C4-2B (cell line): Measurements from ENCODE around the gene SLC23A1.
A peak's percentile ranks its signal among the peaks of the same experiment; 100 is the strongest.

Source experiments
- H3K27ac ChIP-seq: fragments of 450-650 bp; 2 replicates; pipeline ENCODE4 v1.5.1; 2017
- ZFX ChIP-seq: fragments of 450-650 bp; IDR thresholded peaks from 2 replicates; pipeline ENCODE4 v1.6.1; 2017
- TF ChIP-seq, protein P1 (sequence below): fragments of 450-650 bp; conservative IDR thresholded peaks from 2 replicates; pipeline ENCODE4 v1.5.1; 2017; ENCODE audit warnings: mild to moderate bottlenecking

Gene SLC23A1

GRCh38 chr5:139374909-139375308 is 8.2 kb downstream of the SLC23A1 start:
- H3K27ac ChIP-seq, result peak overlapping the region; percentile 84
- no peak for TF ChIP-seq ZFX
- TF ChIP-seq, protein P1, sequence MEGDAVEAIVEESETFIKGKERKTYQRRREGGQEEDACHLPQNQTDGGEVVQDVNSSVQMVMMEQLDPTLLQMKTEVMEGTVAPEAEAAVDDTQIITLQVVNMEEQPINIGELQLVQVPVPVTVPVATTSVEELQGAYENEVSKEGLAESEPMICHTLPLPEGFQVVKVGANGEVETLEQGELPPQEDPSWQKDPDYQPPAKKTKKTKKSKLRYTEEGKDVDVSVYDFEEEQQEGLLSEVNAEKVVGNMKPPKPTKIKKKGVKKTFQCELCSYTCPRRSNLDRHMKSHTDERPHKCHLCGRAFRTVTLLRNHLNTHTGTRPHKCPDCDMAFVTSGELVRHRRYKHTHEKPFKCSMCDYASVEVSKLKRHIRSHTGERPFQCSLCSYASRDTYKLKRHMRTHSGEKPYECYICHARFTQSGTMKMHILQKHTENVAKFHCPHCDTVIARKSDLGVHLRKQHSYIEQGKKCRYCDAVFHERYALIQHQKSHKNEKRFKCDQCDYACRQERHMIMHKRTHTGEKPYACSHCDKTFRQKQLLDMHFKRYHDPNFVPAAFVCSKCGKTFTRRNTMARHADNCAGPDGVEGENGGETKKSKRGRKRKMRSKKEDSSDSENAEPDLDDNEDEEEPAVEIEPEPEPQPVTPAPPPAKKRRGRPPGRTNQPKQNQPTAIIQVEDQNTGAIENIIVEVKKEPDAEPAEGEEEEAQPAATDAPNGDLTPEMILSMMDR, result no peak

DNA sequence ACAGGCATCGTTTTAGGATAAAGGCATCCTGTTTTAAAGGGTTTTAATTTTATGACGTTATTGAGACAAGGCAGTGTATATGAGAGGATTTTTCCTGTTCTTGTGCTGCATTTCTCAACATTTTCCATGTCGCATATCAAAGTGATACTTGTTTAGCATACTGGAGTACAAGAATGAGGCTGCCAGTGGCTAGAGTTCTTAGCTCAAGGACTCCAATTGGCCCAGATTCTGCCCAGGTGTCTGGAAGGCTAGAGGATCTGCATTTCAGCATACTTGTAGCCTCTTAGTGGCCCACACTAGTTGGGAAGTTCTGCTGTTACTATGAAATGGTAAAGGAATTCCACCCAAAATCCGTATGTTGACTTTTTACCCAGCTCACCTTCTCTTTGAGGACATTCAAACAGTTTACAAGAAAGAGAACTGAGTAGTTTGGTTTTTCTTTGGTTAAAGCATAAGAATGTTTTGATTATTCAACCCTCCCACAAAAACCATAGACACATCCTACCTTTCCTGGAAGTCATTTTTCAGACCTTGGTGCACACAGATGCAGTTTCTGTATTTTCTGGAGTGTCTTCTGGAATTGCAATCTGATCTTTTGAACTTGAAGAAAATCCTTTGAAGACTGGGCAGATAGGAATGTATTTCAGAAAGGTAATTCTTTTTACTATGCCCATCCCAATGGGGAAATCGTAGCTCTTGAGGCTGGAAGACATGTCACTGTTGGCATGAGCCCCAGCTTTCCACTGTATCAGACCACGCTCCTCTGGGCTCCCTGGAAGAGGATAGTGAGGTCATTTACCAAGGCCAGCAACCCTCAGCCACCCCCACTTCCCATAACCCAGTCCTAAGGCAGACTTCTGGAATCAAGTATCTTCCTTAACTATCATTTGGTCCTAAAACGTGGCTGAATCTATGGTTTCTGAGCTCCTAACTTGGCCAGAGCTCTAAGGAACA is 11.3 kb downstream of the SLC23A1 start:
- TF ChIP-seq ZFX, result no peak
- TF ChIP-seq, protein P1, result no peak
- H3K27ac ChIP-seq, result no peak overlapping the region

GRCh38 chr5:139369181-139369580 is 13.9 kb downstream of the SLC23A1 start:
- no peak overlapping the region for H3K27ac ChIP-seq
- TF ChIP-seq, protein P1, result no peak
- no peak for TF ChIP-seq ZFX

- TF ChIP-seq ZFX, result no peak
- TF ChIP-seq, protein P1, result no peak
- no peak overlapping the region for H3K27ac ChIP-seq
Measured at GRCh38 chr5:139368613-139369012, 14.5 kb downstream of the SLC23A1 start.

DNA sequence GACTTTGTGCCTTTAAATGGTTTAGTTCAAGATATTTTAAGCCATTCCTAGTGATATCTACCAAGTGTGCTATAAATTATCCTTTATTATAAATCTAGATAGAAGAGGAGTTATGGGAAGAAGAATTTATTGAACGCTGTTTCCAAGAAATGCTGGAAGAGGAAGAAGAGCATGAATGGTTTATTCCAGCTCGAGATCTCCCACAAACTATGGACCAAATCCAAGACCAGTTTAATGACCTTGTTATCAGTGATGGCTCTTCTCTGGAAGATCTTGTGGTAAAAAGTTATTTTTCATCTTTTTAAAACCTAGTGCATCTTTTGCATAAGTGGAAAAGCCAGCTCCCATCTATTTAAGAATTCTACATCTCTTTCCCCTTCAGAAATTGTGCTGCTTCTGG is 18.6 kb downstream of the SLC23A1 start:
- no peak overlapping the region for H3K27ac ChIP-seq
- TF ChIP-seq ZFX, result no peak
- TF ChIP-seq, protein P1, result no peak

DNA sequence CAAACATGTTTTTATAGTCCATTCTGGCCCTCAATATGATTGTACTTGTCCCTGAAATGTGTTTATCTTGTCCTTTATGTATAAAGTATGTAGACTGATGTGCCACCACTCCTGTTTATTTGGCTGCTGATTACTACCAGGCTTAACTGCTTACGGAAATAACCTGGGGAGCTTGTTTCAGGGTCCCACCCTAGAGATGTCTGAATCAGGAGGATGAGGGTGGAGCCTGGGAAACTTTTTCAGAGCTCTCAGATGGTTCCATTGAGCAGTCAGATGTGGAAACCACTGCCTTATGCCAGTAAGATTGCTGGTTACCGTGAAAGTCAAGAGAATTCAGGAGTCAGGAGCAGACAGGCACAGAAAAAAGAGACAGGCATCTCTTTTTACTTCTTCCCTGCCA is 19.2 kb downstream of the SLC23A1 start:
- TF ChIP-seq, protein P1, result no peak
- no peak for TF ChIP-seq ZFX
- H3K27ac ChIP-seq, result no peak overlapping the region

DNA sequence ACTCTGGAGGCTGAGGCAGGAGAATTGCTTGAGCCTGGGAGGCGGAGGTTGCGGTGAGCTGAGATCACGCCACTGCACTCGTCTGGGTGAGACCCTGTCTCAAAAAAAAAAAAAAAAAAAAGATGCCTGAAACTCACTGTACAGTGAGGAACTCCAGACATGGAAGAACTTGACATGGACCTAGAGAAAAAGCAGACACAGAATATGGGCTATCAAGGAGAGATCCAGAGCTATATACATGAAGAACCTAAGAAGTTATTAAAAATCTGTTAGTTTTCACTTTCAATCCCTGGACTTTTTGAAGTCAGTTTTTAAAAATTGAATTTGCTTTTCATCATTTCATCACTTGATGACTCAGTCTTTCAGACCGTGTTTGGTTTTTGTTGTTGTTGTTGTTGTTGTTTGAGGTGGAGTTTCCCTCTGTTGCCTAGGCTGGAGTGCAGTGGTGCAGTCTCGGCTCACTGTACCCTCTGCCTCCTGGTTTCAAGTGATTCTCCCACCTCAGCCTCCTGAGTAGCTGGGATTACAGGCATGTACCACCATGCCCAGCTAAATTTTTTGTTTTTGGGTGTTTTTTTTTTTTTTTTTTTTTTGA is 21.2 kb downstream of the SLC23A1 start:
- H3K27ac ChIP-seq, result no peak overlapping the region
- TF ChIP-seq, protein P1, result no peak
- no peak for TF ChIP-seq ZFX
